HCT116 (cell line): Measurements from ENCODE around the gene SERINC5. TPM values are rescaled to one million over a fixed set of nuclear protein-coding genes. Genes with fewer than 3 reads are reported as not detected.

Experiments used
- ATAC-seq: fragments of 200-7000 bp; cut with Tn5 transposase; 2 replicates; pipeline ENCODE4 v1.9.1; 2020; ENCODE audit warnings: mild to moderate bottlenecking, moderate library complexity
- BruUV-seq: library from RNA; stranded (reverse); fragments of 400-500 nt; replicated peaks from 2 replicates; lab custom pipeline; 2021; lab: Mats Ljungman, UMichigan
- CTCF ChIA-PET: fragments of 300-600 bp; sonication (Branson Sonifier 250); formaldehyde crosslinking; loops from one replicate; lab custom pipeline; 2021; ENCODE audit warnings: antibody characterized with exemption; lab: Charles Lee
- POLR2A ChIA-PET: fragments of 300-600, 350-600 bp; sonication (Branson Sonifier 250); formaldehyde crosslinking; loops from one replicate; lab custom pipeline; 2021; ENCODE audit warnings: antibody characterized with exemption; lab: Charles Lee
- RAD21 ChIA-PET, 2 experiments: fragments of 300-600 bp; sonication (Branson Sonifier 250); formaldehyde crosslinking; loops; one replicate each; lab custom pipeline; 2023; ENCODE audit warnings: low total read pairs in 2 of 2; ENCODE audit not compliant: uncharacterized antibody in 2 of 2, unreplicated experiment in 2 of 2, low non-redundant PET in 1 of 2; lab: Charles Lee
- DNase-seq: peaks from one replicate; pipeline ENCODE4 v3.0.0-alpha.2; 2010; ENCODE audit warnings: low read depth, low spot score
- H2AFZ ChIP-seq: fragments of 200-600 bp; shearing (Covaris generic), sonication (generic); 2 replicates; pipeline ENCODE4 v1.6.1; 2017; ENCODE audit warnings: low read depth, mixed run types, mixed read lengths, antibody characterized with exemption, low read length; ENCODE audit not compliant: poor library complexity, severe bottlenecking
- H3K27ac ChIP-seq: 2 replicates; pipeline ENCODE4 v1.5.1; 2012; ENCODE audit warnings: low read depth, low read length
- H3K27me3 ChIP-seq: fragments of 200-600 bp; sonication (generic); 2 replicates; pipeline ENCODE4 v1.6.1; 2016; ENCODE audit warnings: mixed run types, low read length, mixed read lengths; ENCODE audit not compliant: insufficient read depth
- H3K36me3 ChIP-seq, 2 experiments: fragments of 200-500 bp in 1 of 2; fragments of 200-600 bp in 1 of 2; sonication (Bioruptor generic) in 1 of 2; sonication (generic) in 1 of 2; 2 replicates each; pipeline versions ENCODE4 v1.5.1 to v1.6.1; 2014 to 2016; ENCODE audit warnings: low read length in 2 of 2, inconsistent platforms in 1 of 2, mixed read lengths in 1 of 2, mixed run types in 1 of 2; ENCODE audit not compliant: insufficient read depth in 2 of 2, control insufficient read depth in 1 of 2
- H3K4me1 ChIP-seq, 2 experiments: fragments of 200-600 bp in 1 of 2; sonication (generic) in 1 of 2; 2 replicates each; pipeline versions ENCODE4 v1.5.1 to v1.6.1; 2012 to 2017; ENCODE audit warnings: low read length in 2 of 2, inconsistent platforms in 1 of 2, mild to moderate bottlenecking in 1 of 2, mixed read lengths in 1 of 2, mixed run types in 1 of 2, moderate library complexity in 1 of 2; ENCODE audit not compliant: insufficient read depth in 2 of 2, control insufficient read depth in 1 of 2
- H3K4me2 ChIP-seq: fragments of 200-600 bp; sonication (generic); 2 replicates; pipeline ENCODE4 v1.6.1; 2017; ENCODE audit warnings: mixed run types, low read length, mixed read lengths
- H3K4me3 ChIP-seq, 2 experiments: fragments of 200-600 bp in 1 of 2; sonication (generic) in 1 of 2; replicated peaks in 1 of 2; 2 replicates each; pipeline ENCODE4 v1.5.1; 2011 to 2016; ENCODE audit warnings: low read length in 2 of 2, control low read depth in 1 of 2, low read depth in 1 of 2, mild to moderate bottlenecking in 1 of 2, mixed read lengths in 1 of 2, mixed run types in 1 of 2
- H3K79me2 ChIP-seq: fragments of 200-600 bp; sonication (generic); 2 replicates; pipeline ENCODE4 v1.6.1; 2017; ENCODE audit warnings: mild to moderate bottlenecking, mixed run types, low read length, moderate library complexity, mixed read lengths; ENCODE audit not compliant: insufficient read depth
- H3K9ac ChIP-seq: fragments of 200-600 bp; sonication (generic); 2 replicates; pipeline ENCODE4 v1.6.1; 2016; ENCODE audit warnings: low read length, mixed read lengths
- H3K9me2 ChIP-seq: fragments of 200-600 bp; sonication (generic), shearing (Covaris generic); 2 replicates; pipeline ENCODE4 v1.6.1; 2017; ENCODE audit warnings: mixed run types, mild to moderate bottlenecking, moderate library complexity; ENCODE audit not compliant: insufficient read depth
- H3K9me3 ChIP-seq, 2 experiments: fragments of 200-500 bp in 1 of 2; fragments of 200-600 bp in 1 of 2; sonication (Bioruptor generic) in 1 of 2; sonication (generic) in 1 of 2; 2 replicates each; pipeline ENCODE4 v1.6.1; 2014 to 2017; ENCODE audit warnings: low read length in 2 of 2, mixed read lengths in 2 of 2, inconsistent platforms in 1 of 2, low read depth in 1 of 2, mild to moderate bottlenecking in 1 of 2, mixed run types in 1 of 2, moderate library complexity in 1 of 2; ENCODE audit not compliant: control insufficient read depth in 1 of 2, insufficient read depth in 1 of 2
- H4K20me1 ChIP-seq: fragments of 200-600 bp; sonication (generic), shearing (Covaris generic); 2 replicates; pipeline ENCODE4 v1.6.1; 2017; ENCODE audit warnings: mixed run types, mild to moderate bottlenecking, moderate library complexity; ENCODE audit not compliant: insufficient read depth
- EGR1 ChIP-seq: IDR thresholded peaks from 2 replicates; pipeline ENCODE4 v1.6.1; 2012; ENCODE audit warnings: low read depth
- ELF1 ChIP-seq: IDR thresholded peaks from 2 replicates; pipeline ENCODE4 v1.6.1; 2012; ENCODE audit warnings: low read depth, borderline replicate concordance
- POLR2A ChIP-seq: IDR thresholded peaks from 2 replicates; pipeline ENCODE4 v1.7.0; 2011; ENCODE audit warnings: borderline replicate concordance; ENCODE audit not compliant: insufficient read depth, insufficient read length; ENCODE audit errors: extremely low read depth
- TCF7L2 ChIP-seq: IDR thresholded peaks from 2 replicates; pipeline ENCODE4 v1.7.0; 2011; ENCODE audit warnings: borderline replicate concordance, inconsistent platforms; ENCODE audit not compliant: insufficient read depth, insufficient read length; ENCODE audit errors: extremely low read depth
- ZFX ChIP-seq: fragments of 450-650 bp; IDR thresholded peaks from 2 replicates; pipeline ENCODE4 v1.6.1; 2017
- intact Hi-C: fragments of 100-400 bp; cut with micrococcal nuclease; formaldehyde crosslinking; loops from 2 replicates; pipeline ENCODE4 v1.10.0; 2022
- total RNA-seq: library from RNA; stranded (reverse); gene quantifications from one replicate; pipeline ENCODE4 v1.2.1, GENCODE V29; 2021; ENCODE audit not compliant: unreplicated experiment
- TF ChIP-seq, protein P1 (sequence below): IDR thresholded peaks from 2 replicates; pipeline ENCODE4 v1.6.1; 2012
- TF ChIP-seq, protein P2 (sequence below): IDR thresholded peaks from 2 replicates; pipeline ENCODE4 v1.6.1; 2012; ENCODE audit warnings: low read depth

The SERINC5 gene
- total RNA-seq, 1 experiment from 2014 or later: 39.3 TPM

DNA sequence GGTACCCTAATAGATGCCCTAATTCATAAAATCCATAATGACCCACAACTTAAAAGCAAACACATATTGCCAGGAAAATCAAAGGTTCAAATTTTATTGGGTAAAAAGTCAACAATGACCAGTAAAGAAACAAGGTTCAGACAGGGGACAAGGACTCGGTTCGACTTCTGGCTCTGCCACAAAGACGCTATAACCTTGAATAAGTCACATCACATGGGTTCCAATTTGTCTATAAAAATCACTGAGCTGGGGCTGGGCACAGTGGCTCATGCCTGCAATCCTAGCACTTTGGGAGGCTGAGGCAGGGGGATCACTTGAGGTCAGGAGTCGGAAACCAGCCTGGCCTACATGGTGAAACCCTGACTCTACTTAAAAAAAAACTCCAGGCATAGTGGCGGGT lies 80.5 kb downstream of the SERINC5 start:
- CTCF ChIA-PET: no interaction called here
- H3K4me3 ChIP-seq: no peak overlapping the region
- intact Hi-C loops: no loop called here
- DNase-seq: no peak
- no peak overlapping the region for H3K4me2 ChIP-seq
- H4K20me1 ChIP-seq: no peaks in the 10 kb centered on the region
- POLR2A ChIA-PET: no interaction called here
- H2AFZ ChIP-seq: no peak overlapping the region
- no peaks in the 10 kb centered on the region; the same call in 1 of the 2 replicates for H3K79me2 ChIP-seq
- no peak overlapping the region for H3K27ac ChIP-seq
- H3K36me3 ChIP-seq: no peaks in the 10 kb centered on the region
- RAD21 ChIA-PET: no interaction called here
- H3K4me1 ChIP-seq: peaks cover 5 to 10% of the 10 kb centered on the region in 2 experiments
- BruUV-seq: no TSS peak
- no peaks in the 10 kb centered on the region for H3K9me2 ChIP-seq
- no peak overlapping the region for H3K9ac ChIP-seq
- no peak for ATAC-seq
- no peaks in the 10 kb centered on the region for H3K9me3 ChIP-seq
- no peaks in the 10 kb centered on the region for H3K27me3 ChIP-seq
- no peak for TF ChIP-seq ZFX
- TF ChIP-seq EGR1: no peak
- no peak for TF ChIP-seq POLR2A
- TF ChIP-seq TCF7L2: no peak
- TF ChIP-seq, protein P1, sequence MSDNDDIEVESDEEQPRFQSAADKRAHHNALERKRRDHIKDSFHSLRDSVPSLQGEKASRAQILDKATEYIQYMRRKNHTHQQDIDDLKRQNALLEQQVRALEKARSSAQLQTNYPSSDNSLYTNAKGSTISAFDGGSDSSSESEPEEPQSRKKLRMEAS: no peak
- TF ChIP-seq ELF1: no peak
- TF ChIP-seq, protein P2, sequence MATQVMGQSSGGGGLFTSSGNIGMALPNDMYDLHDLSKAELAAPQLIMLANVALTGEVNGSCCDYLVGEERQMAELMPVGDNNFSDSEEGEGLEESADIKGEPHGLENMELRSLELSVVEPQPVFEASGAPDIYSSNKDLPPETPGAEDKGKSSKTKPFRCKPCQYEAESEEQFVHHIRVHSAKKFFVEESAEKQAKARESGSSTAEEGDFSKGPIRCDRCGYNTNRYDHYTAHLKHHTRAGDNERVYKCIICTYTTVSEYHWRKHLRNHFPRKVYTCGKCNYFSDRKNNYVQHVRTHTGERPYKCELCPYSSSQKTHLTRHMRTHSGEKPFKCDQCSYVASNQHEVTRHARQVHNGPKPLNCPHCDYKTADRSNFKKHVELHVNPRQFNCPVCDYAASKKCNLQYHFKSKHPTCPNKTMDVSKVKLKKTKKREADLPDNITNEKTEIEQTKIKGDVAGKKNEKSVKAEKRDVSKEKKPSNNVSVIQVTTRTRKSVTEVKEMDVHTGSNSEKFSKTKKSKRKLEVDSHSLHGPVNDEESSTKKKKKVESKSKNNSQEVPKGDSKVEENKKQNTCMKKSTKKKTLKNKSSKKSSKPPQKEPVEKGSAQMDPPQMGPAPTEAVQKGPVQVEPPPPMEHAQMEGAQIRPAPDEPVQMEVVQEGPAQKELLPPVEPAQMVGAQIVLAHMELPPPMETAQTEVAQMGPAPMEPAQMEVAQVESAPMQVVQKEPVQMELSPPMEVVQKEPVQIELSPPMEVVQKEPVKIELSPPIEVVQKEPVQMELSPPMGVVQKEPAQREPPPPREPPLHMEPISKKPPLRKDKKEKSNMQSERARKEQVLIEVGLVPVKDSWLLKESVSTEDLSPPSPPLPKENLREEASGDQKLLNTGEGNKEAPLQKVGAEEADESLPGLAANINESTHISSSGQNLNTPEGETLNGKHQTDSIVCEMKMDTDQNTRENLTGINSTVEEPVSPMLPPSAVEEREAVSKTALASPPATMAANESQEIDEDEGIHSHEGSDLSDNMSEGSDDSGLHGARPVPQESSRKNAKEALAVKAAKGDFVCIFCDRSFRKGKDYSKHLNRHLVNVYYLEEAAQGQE: no peak
